Sigmoid colon (tissue), 7 donors: Measurements from ENCODE around the gene ECD. TPM values are rescaled to one million over a fixed set of nuclear protein-coding genes. Genes with fewer than 3 reads are reported as not detected.

Experiments
- DNase-seq: peaks from one replicate; pipeline ENCODE4 v3.0.0-alpha.2; 2019
- H3K27ac ChIP-seq, 4 donors: fragments of 200-600 bp; sonication (generic); one replicate each; pipeline ENCODE4 v1.5.1; 2016 to 2019; ENCODE audit warnings: mild to moderate bottlenecking in 1 of 4
- H3K27me3 ChIP-seq, 3 donors: fragments of 200-600 bp; sonication (generic); one replicate each; pipeline ENCODE4 v1.5.1; 2019; ENCODE audit warnings: mild to moderate bottlenecking in 1 of 3
- H3K36me3 ChIP-seq, 4 donors: fragments of 200-600 bp; sonication (generic); one replicate each; pipeline ENCODE4 v1.5.1; 2016 to 2019
- H3K4me1 ChIP-seq, 4 donors: fragments of 200-600 bp; sonication (generic); one replicate each; pipeline ENCODE4 v1.5.1; 2017 to 2019
- H3K4me3 ChIP-seq, 4 donors: fragments of 200-600 bp; sonication (generic); one replicate each; pipeline ENCODE4 v1.5.1; 2017 to 2019; ENCODE audit warnings: mild to moderate bottlenecking in 2 of 4, moderate library complexity in 1 of 4
- H3K9me3 ChIP-seq, 4 donors: fragments of 200-600 bp in 3 of 4; sonication (generic) in 3 of 4; one replicate each; pipeline versions ENCODE4 v1.5.1 to v1.6.1; 2013 to 2019
- EP300 ChIP-seq, 4 donors: sonication (generic); formaldehyde crosslinking; IDR thresholded peaks; one replicate each; pipeline ENCODE4 v1.6.1; 2017; ENCODE audit warnings: antibody characterized with exemption in 4 of 4
- POLR2A ChIP-seq, 2 donors: fragments of 450-650 bp; IDR thresholded peaks; one replicate each; pipeline ENCODE4 v1.6.1; 2016; ENCODE audit warnings: antibody characterized with exemption in 2 of 2, mild to moderate bottlenecking in 2 of 2, moderate library complexity in 2 of 2
- POLR2AphosphoS5 ChIP-seq, 4 donors: sonication (generic); formaldehyde crosslinking; IDR thresholded peaks; one replicate each; pipeline ENCODE4 v1.6.1; 2017; ENCODE audit warnings: antibody characterized with exemption in 4 of 4
- WGBS, 2 donors: extraction: QIAGEN DNeasy Blood & Tissue Kit; methylation state at CpG; one replicate each; pipeline ENCODE4 v1.1.7; 2013; 5-methylcytosine and 5-hydroxymethylcytosine counted together
- intact Hi-C: fragments of 100-400 bp; cut with DNase I; formaldehyde crosslinking; loops from one replicate; pipeline ENCODE4 v1.15.1; 2023
- polyA plus RNA-seq, 3 donors: library from polyadenylated mRNA; stranded (reverse); fragments of 200-250 nt; gene quantifications; one replicate each; pipeline ENCODE4 v1.2.3, GENCODE V29; 2013
- total RNA-seq, 4 donors: library from RNA; depleted of rRNA; stranded (reverse); fragments of >200 nt; gene quantifications; one replicate each; pipeline ENCODE4 v1.1.0, GENCODE V29; 2016
- TF ChIP-seq, protein P1 (sequence below), 4 experiments: fragments of 450-650 bp in 3 of 4; fragments of 200-600 bp in 1 of 4; IDR thresholded peaks; one replicate each; pipeline ENCODE4 v1.5.1; 2016 to 2019; ENCODE audit warnings: antibody characterized with exemption in 4 of 4, mild to moderate bottlenecking in 3 of 4, moderate library complexity in 2 of 4
- donor health status: healthy with polysubstance abuse.
- donor health status: Bipolar disorder and iron deficiency.
- donor health status: healthy.

ECD gene
- total and polyA plus RNA-seq, 7 donors, result 7.6 to 39.1 (median 28.0) TPM

- Histone ChIP-seq H3K9me3 (no peaks in the 10 kb centered on the region), H3K27me3 (no peaks in the 10 kb centered on the region), H3K27ac (no peak overlapping the region), H3K4me1 (no peaks in the 10 kb centered on the region), H3K36me3 (peaks cover 0 to 34% (median 0%) of the 10 kb centered on the region in 4 donors), H3K4me3 (no peak overlapping the region)
- DNase-seq, result no peak
- TF ChIP-seq POLR2AphosphoS5 (IDR thresholded peaks at IDR 0.05), result no peak
- TF ChIP-seq EP300 (IDR thresholded peaks at IDR 0.05), result no peak
- TF ChIP-seq, protein P1, sequence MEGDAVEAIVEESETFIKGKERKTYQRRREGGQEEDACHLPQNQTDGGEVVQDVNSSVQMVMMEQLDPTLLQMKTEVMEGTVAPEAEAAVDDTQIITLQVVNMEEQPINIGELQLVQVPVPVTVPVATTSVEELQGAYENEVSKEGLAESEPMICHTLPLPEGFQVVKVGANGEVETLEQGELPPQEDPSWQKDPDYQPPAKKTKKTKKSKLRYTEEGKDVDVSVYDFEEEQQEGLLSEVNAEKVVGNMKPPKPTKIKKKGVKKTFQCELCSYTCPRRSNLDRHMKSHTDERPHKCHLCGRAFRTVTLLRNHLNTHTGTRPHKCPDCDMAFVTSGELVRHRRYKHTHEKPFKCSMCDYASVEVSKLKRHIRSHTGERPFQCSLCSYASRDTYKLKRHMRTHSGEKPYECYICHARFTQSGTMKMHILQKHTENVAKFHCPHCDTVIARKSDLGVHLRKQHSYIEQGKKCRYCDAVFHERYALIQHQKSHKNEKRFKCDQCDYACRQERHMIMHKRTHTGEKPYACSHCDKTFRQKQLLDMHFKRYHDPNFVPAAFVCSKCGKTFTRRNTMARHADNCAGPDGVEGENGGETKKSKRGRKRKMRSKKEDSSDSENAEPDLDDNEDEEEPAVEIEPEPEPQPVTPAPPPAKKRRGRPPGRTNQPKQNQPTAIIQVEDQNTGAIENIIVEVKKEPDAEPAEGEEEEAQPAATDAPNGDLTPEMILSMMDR (IDR thresholded peaks at IDR 0.05), result no peak
- TF ChIP-seq POLR2A (IDR thresholded peaks at IDR 0.05), result no peak
- 96 to 97% methylated on average over 5 of the region's 5 CpGs for WGBS, 2 donors
- intact Hi-C loops, result no loop called here
Observed at GRCh38 chr10:73190188-73190587, 22.4 kb upstream of the ECD start.

GRCh38 chr10:73186266-73186665 lies 18.5 kb upstream of the ECD start:
- DNase-seq, result no peak
- no peaks in the 10 kb centered on the region for H3K9me3 ChIP-seq
- H3K27ac ChIP-seq, result no peak overlapping the region
- H3K27me3 ChIP-seq, result no peaks in the 10 kb centered on the region
- H3K4me3 ChIP-seq, result no peak overlapping the region
- TF ChIP-seq POLR2A (IDR thresholded peaks at IDR 0.05), result no peak
- no peak for TF ChIP-seq EP300 (IDR thresholded peaks at IDR 0.05)
- TF ChIP-seq, protein P1 (IDR thresholded peaks at IDR 0.05), result no peak
- TF ChIP-seq POLR2AphosphoS5 (IDR thresholded peaks at IDR 0.05), result no peak
- intact Hi-C loops, result no loop called here
- H3K36me3 ChIP-seq, result peaks cover 0 to 33% (median 8%) of the 10 kb centered on the region in 4 donors
- no peaks in the 10 kb centered on the region for H3K4me1 ChIP-seq
- 88 to 95% methylated on average over 1 of the region's 1 CpG for WGBS, 2 donors

DNA sequence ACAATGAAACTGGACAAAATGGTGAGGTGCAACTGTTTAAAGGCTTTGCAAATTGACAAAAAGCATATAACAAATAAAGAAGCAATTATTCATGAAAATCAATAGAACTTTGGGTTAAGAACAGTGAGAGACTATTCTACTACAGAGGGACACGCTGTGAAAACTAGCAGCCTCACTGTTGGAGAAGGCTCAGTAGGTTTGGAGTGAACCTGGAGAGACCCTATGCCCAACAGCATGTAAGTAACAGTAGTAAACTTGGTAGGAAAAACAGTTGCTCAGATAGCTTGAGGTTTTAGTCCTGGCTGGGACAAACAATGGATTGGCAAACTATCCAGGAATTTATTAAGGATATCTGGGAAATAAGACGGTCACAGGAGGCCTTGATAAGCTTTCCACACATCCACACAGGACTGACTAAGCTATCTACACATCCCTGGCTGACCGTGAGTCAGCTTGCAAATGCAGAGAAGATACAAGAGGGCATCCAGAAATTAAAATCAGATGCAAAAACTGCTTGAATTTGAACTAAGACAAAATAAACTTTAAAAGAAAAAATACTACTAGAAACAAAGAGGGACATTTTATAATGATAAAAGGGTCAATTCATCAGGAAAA lies 16.0 kb upstream of the ECD start:
- intact Hi-C loops, result no loop called here
- no peak for DNase-seq
- WGBS, 2 donors, result 95% methylated on average over 3 of the region's 3 CpGs

DNA sequence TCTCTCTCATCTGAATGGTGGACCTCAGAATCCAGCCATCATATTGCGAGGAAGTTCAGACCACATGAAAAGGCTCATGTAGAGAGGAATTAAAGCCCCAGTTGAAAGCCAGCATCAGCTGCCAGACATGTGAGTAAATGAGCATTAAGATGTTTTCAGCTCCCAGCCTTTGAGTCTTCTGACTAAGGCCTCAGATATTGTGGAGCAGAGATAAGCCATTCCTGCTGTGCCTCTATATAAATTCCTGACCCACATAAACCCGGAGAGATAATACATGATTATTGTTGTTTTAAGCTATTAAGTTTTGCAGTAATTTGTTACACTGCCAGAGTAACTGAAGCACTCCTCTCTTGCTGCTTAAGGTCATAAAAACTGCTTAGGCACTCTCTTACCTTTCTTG lies 14.8 kb upstream of the ECD start:
- H3K4me1 ChIP-seq, result no peaks in the 10 kb centered on the region
- H3K27me3 ChIP-seq, result no peaks in the 10 kb centered on the region
- peaks cover 0 to 67% (median 11%) of the 10 kb centered on the region in 4 donors for H3K36me3 ChIP-seq
- WGBS, 2 donors, result 80 to 85% methylated on average over 2 of the region's 2 CpGs
- intact Hi-C loops, result no loop called here
- no peak overlapping the region for H3K4me3 ChIP-seq
- no peak for TF ChIP-seq POLR2A (IDR thresholded peaks at IDR 0.05)
- no peak for TF ChIP-seq POLR2AphosphoS5 (IDR thresholded peaks at IDR 0.05)
- no peak for TF ChIP-seq EP300 (IDR thresholded peaks at IDR 0.05)
- TF ChIP-seq, protein P1 (IDR thresholded peaks at IDR 0.05), result no peak
- H3K9me3 ChIP-seq, result no peaks in the 10 kb centered on the region
- DNase-seq, result no peak
- H3K27ac ChIP-seq, result no peak overlapping the region

More for the DNA sequence above, 16.0 kb upstream of the ECD start:
- TF ChIP-seq, protein P1 (IDR thresholded peaks at IDR 0.05), result no peak
- no peak for TF ChIP-seq POLR2A (IDR thresholded peaks at IDR 0.05)
- TF ChIP-seq POLR2AphosphoS5 (IDR thresholded peaks at IDR 0.05), result no peak
- no peak for TF ChIP-seq EP300 (IDR thresholded peaks at IDR 0.05)
- no peaks in the 10 kb centered on the region for H3K27me3 ChIP-seq
- peaks cover 0 to 57% (median 11%) of the 10 kb centered on the region in 4 donors for H3K36me3 ChIP-seq
- H3K9me3 ChIP-seq, result no peaks in the 10 kb centered on the region
- no peak overlapping the region for H3K4me3 ChIP-seq
- H3K27ac ChIP-seq, result no peak overlapping the region
- no peaks in the 10 kb centered on the region for H3K4me1 ChIP-seq
